SK-N-SH treated with all-trans-retinoic acid at 6 μM for 48 hours (cell line): ENCODE measurements around the gene CHST12.

Source experiments
- ATAC-seq: fragments of 200-7000 bp; cut with Tn5 transposase; 3 replicates; pipeline ENCODE4 v1.9.1; 2020; ENCODE audit warnings: mild to moderate bottlenecking, moderate library complexity
- ARNTL ChIP-seq: fragments of 450-650 bp; formaldehyde crosslinking; IDR thresholded peaks from 2 replicates; pipeline ENCODE4 v1.5.0; 2020; ENCODE audit warnings: low read depth, mild to moderate bottlenecking, moderate library complexity, borderline replicate concordance
- BACH2 ChIP-seq: fragments of 250-450 bp; sonication (Bioruptor Pico); IDR thresholded peaks from 2 replicates; pipeline ENCODE4 v1.9.0; 2021; ENCODE audit warnings: mild to moderate bottlenecking, borderline replicate concordance
- CSDC2 ChIP-seq: fragments of 250-450 bp; sonication (Bioruptor Pico); IDR thresholded peaks from 2 replicates; pipeline ENCODE4 v1.5.0; 2020; ENCODE audit warnings: mild to moderate bottlenecking, moderate library complexity
- ESRRG ChIP-seq: fragments of 250-450 bp; sonication (Bioruptor Pico); IDR thresholded peaks from 2 replicates; pipeline ENCODE4 v1.6.1; 2021; ENCODE audit warnings: mild to moderate bottlenecking
- GLIS3 ChIP-seq: fragments of 250-450 bp; sonication (Bioruptor Pico); IDR thresholded peaks from 2 replicates; pipeline ENCODE4 v1.5.0; 2020; ENCODE audit warnings: mild to moderate bottlenecking, moderate library complexity
- ISL1 ChIP-seq: fragments of 250-450 bp; sonication (Bioruptor Pico); IDR thresholded peaks from 2 replicates; pipeline ENCODE4 v2.1.2; 2022; ENCODE audit warnings: mild to moderate bottlenecking, moderate library complexity
- OSR1 ChIP-seq: fragments of 250-450 bp; sonication (Bioruptor Pico); IDR thresholded peaks from 2 replicates; pipeline ENCODE4 v1.8.0; 2022; ENCODE audit warnings: moderate library complexity, mild to moderate bottlenecking, inconsistent platforms
- SNAI2 ChIP-seq: fragments of 250-450 bp; sonication (Bioruptor Pico); IDR thresholded peaks from 2 replicates; pipeline ENCODE4 v1.5.0; 2020; ENCODE audit warnings: mild to moderate bottlenecking, moderate library complexity
- TCF4 ChIP-seq: fragments of 250-450 bp; sonication (Bioruptor Pico); IDR thresholded peaks from 2 replicates; pipeline ENCODE4 v1.8.0; 2021; ENCODE audit warnings: mild to moderate bottlenecking, moderate library complexity, borderline replicate concordance
- TOX ChIP-seq: fragments of 250-450 bp; sonication (Bioruptor Pico); IDR thresholded peaks from 2 replicates; pipeline ENCODE4 v1.8.0; 2021; ENCODE audit warnings: mild to moderate bottlenecking, moderate library complexity, borderline replicate concordance
- ZC3H10 ChIP-seq: fragments of 250-450 bp; sonication (Bioruptor Pico); IDR thresholded peaks from 2 replicates; pipeline ENCODE4 v1.5.1; 2021; ENCODE audit warnings: mild to moderate bottlenecking, moderate library complexity
- ZFP3 ChIP-seq: fragments of 250-450 bp; sonication (Bioruptor Pico); IDR thresholded peaks from 2 replicates; pipeline ENCODE4 v1.5.0; 2020; ENCODE audit warnings: mild to moderate bottlenecking, moderate library complexity
- ZNF565 ChIP-seq: fragments of 450-650 bp; formaldehyde crosslinking; conservative IDR thresholded peaks from 2 replicates; pipeline ENCODE4 v1.5.0; 2020; ENCODE audit warnings: low read depth, mild to moderate bottlenecking, moderate library complexity
- ZNF70 ChIP-seq: fragments of 450-650 bp; formaldehyde crosslinking; IDR thresholded peaks from 2 replicates; pipeline ENCODE4 v1.5.0; 2020; ENCODE audit warnings: mild to moderate bottlenecking, moderate library complexity
- ZNF8 ChIP-seq: fragments of 450-650 bp; formaldehyde crosslinking; IDR thresholded peaks from 2 replicates; pipeline ENCODE4 v1.5.0; 2020; ENCODE audit warnings: mild to moderate bottlenecking, moderate library complexity
- TF ChIP-seq, protein P1 (sequence below): fragments of 250-450 bp; sonication (Bioruptor Pico); IDR thresholded peaks from 2 replicates; pipeline ENCODE4 v1.8.0; 2021; ENCODE audit warnings: low read depth, mild to moderate bottlenecking, moderate library complexity, borderline replicate concordance
- TF ChIP-seq, protein P2 (sequence below): fragments of 250-450 bp; sonication (Bioruptor Pico); IDR thresholded peaks from 2 replicates; pipeline ENCODE4 v1.5.1; 2020; ENCODE audit warnings: low read depth, mild to moderate bottlenecking, moderate library complexity
- TF ChIP-seq, protein P3 (sequence below): fragments of 250-450 bp; sonication (Bioruptor Pico); IDR thresholded peaks from 2 replicates; pipeline ENCODE4 v1.8.0; 2020; ENCODE audit warnings: mild to moderate bottlenecking, moderate library complexity, borderline replicate concordance

Gene CHST12

DNA sequence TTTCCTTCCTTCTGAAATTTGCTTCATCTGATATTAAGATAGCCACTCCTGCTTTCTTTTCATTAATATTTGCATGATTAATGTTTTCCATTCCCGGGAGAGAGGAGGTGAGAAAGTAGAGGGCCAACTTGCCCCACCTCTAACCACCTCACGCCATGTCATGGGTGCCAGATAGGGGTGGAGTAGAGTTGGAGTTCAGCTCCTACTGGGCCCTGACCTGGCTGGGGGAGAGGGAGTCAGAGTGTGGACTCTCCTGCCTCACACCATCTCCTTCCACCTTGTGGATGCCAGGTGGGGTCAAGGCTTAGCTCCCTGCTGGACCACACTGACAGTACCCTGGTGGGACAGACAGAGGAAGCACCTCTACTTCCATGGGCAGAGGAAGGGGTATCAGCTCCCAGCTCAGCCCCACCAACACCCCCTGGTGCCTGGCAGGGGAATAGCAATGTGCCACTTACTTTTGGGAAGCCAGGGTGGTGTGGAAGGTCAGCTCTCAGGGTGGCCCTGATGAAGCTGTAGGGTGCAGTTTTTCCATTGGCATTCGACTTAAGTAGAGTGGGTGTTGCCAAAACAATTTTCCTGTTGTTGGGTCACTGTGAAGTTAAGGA is 28.0 kb downstream of the CHST12 start (continued):
- TF ChIP-seq, protein P1, sequence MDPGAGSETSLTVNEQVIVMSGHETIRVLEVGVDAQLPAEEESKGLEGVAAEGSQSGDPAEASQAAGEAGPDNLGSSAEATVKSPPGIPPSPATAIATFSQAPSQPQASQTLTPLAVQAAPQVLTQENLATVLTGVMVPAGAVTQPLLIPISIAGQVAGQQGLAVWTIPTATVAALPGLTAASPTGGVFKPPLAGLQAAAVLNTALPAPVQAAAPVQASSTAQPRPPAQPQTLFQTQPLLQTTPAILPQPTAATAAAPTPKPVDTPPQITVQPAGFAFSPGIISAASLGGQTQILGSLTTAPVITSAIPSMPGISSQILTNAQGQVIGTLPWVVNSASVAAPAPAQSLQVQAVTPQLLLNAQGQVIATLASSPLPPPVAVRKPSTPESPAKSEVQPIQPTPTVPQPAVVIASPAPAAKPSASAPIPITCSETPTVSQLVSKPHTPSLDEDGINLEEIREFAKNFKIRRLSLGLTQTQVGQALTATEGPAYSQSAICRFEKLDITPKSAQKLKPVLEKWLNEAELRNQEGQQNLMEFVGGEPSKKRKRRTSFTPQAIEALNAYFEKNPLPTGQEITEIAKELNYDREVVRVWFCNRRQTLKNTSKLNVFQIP (CRISPR knock-in tag), result no peak
- no peak for TF ChIP-seq ISL1 (CRISPR knock-in tag)
- TF ChIP-seq, all 23 proteins: peak for 0

DNA sequence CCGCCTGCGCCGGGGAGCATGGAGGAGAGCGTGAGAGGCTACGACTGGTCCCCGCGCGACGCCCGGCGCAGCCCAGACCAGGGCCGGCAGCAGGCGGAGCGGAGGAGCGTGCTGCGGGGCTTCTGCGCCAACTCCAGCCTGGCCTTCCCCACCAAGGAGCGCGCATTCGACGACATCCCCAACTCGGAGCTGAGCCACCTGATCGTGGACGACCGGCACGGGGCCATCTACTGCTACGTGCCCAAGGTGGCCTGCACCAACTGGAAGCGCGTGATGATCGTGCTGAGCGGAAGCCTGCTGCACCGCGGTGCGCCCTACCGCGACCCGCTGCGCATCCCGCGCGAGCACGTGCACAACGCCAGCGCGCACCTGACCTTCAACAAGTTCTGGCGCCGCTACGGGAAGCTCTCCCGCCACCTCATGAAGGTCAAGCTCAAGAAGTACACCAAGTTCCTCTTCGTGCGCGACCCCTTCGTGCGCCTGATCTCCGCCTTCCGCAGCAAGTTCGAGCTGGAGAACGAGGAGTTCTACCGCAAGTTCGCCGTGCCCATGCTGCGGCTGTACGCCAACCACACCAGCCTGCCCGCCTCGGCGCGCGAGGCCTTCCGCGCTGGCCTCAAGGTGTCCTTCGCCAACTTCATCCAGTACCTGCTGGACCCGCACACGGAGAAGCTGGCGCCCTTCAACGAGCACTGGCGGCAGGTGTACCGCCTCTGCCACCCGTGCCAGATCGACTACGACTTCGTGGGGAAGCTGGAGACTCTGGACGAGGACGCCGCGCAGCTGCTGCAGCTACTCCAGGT is 29.7 kb downstream of the CHST12 start:
- ATAC-seq, result no peak; the same call in 2 of the 3 replicates
- TF ChIP-seq ARNTL (CRISPR knock-in tag), result no peak
- TF ChIP-seq ESRRG, result no peak
- no peak for TF ChIP-seq ZNF565 (CRISPR knock-in tag)
- TF ChIP-seq, protein P2, sequence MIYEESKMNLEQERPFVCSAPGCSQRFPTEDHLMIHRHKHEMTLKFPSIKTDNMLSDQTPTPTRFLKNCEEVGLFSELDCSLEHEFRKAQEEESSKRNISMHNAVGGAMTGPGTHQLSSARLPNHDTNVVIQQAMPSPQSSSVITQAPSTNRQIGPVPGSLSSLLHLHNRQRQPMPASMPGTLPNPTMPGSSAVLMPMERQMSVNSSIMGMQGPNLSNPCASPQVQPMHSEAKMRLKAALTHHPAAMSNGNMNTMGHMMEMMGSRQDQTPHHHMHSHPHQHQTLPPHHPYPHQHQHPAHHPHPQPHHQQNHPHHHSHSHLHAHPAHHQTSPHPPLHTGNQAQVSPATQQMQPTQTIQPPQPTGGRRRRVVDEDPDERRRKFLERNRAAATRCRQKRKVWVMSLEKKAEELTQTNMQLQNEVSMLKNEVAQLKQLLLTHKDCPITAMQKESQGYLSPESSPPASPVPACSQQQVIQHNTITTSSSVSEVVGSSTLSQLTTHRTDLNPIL (CRISPR knock-in tag), result no peak
- TF ChIP-seq, protein P1 (CRISPR knock-in tag), result no peak
- no peak for TF ChIP-seq ZNF8 (CRISPR knock-in tag)
- no peak for TF ChIP-seq TOX (CRISPR knock-in tag)

DNA sequence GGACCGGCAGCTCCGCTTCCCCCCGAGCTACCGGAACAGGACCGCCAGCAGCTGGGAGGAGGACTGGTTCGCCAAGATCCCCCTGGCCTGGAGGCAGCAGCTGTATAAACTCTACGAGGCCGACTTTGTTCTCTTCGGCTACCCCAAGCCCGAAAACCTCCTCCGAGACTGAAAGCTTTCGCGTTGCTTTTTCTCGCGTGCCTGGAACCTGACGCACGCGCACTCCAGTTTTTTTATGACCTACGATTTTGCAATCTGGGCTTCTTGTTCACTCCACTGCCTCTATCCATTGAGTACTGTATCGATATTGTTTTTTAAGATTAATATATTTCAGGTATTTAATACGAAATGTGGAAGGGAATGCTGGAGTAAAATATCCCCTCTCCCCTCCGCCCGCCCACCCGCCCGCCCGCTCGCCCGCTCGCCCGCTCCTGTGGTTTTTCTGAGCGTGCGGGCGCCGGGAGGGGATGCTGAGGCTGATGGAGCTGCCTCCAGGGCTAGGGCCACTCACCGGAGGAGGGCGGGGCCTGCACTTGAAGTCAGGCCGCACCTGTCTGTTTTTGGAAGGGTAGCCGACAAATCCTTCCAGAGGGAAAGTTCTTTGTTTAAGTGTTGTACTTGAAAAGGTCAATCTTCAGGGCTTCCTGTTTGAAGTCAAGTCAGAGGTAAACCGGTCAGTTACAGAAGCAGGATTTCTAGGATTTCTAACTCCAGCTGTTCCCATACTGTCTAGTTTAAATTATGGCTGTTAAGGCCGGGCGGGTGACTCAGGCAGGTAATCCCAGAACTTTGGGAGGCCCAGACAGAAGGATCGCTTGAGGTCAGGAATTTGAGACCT is 30.5 kb downstream of the CHST12 start:
- no peak for ATAC-seq
- no peak for TF ChIP-seq BACH2 (CRISPR knock-in tag)
- TF ChIP-seq, protein P1 (CRISPR knock-in tag), result no peak
- no peak for TF ChIP-seq OSR1 (CRISPR knock-in tag)
- no peak for TF ChIP-seq ZFP3
- TF ChIP-seq GLIS3 (CRISPR knock-in tag), result no peak
- no peak for TF ChIP-seq ARNTL (CRISPR knock-in tag)
- TF ChIP-seq CSDC2, result no peak
- no peak for TF ChIP-seq ESRRG
- no peak for TF ChIP-seq SNAI2 (CRISPR knock-in tag)
- TF ChIP-seq, protein P3, sequence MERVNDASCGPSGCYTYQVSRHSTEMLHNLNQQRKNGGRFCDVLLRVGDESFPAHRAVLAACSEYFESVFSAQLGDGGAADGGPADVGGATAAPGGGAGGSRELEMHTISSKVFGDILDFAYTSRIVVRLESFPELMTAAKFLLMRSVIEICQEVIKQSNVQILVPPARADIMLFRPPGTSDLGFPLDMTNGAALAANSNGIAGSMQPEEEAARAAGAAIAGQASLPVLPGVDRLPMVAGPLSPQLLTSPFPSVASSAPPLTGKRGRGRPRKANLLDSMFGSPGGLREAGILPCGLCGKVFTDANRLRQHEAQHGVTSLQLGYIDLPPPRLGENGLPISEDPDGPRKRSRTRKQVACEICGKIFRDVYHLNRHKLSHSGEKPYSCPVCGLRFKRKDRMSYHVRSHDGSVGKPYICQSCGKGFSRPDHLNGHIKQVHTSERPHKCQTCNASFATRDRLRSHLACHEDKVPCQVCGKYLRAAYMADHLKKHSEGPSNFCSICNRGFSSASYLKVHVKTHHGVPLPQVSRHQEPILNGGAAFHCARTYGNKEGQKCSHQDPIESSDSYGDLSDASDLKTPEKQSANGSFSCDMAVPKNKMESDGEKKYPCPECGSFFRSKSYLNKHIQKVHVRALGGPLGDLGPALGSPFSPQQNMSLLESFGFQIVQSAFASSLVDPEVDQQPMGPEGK (CRISPR knock-in tag), result no peak
- TF ChIP-seq TCF4 (CRISPR knock-in tag), result no peak

DNA sequence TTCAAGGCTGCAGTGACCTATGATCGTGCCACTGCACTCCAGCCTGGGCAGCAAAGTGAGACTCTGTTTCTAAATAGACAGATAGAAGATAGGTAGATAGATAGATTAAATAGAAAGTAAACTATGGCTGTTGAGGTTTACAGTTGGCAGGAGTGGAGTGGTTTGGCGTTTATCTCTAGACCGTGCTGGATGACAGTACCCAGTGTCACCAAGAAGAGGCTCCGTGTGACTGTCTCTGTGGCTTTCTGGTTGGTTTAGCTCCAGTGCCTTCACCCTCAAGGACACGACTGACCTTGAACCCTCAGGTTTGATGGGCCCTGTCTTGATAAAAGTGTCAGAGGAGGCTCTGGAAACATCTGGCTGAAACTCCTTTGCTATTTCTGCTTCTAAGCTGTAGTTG is 31.7 kb downstream of the CHST12 start:
- no peak for ATAC-seq
- TF ChIP-seq, protein P3 (CRISPR knock-in tag), result no peak
- TF ChIP-seq ESRRG, result no peak
- TF ChIP-seq ZC3H10 (CRISPR knock-in tag), result no peak
- no peak for TF ChIP-seq TCF4 (CRISPR knock-in tag)
- TF ChIP-seq, protein P2 (CRISPR knock-in tag), result no peak
- no peak for TF ChIP-seq ARNTL (CRISPR knock-in tag)
- no peak for TF ChIP-seq ZNF70 (CRISPR knock-in tag)
- no peak for TF ChIP-seq ZNF565 (CRISPR knock-in tag)
- TF ChIP-seq SNAI2 (CRISPR knock-in tag), result no peak
- TF ChIP-seq, all 23 proteins: peak for 0
